ENCODE results near the gene PPP3CB.

Gene PPP3CB

GRCh38 chr10:73485320-73485719 lies 10.5 kb downstream of the PPP3CB start:
- no peak for DNase-seq (ENCODE audit: low read depth in 2 of 2, low spot score in 1 of 2)

GRCh38 chr10:73480158-73480557 lies 15.7 kb downstream of the PPP3CB start:
- no peak for DNase-seq (ENCODE audit: low read depth in 2 of 2, low spot score in 1 of 2)

GRCh38 chr10:73478636-73479035 lies 17.2 kb downstream of the PPP3CB start:
- no peak for DNase-seq (ENCODE audit: low read depth in 2 of 2, low spot score in 1 of 2)

GRCh38 chr10:73471226-73471625 lies 24.6 kb downstream of the PPP3CB start:
- DNase-seq (ENCODE audit: low read depth in 2 of 2, low spot score in 1 of 2), result no peak

- DNase-seq (ENCODE audit: low read depth in 2 of 2, low spot score in 1 of 2), result no peak
Observed at GRCh38 chr10:73469579-73469978, 26.2 kb downstream of the PPP3CB start.

- DNase-seq (ENCODE audit: low read depth in 2 of 2, low spot score in 1 of 2), result no peak
Observed at GRCh38 chr10:73467206-73467605, 28.6 kb downstream of the PPP3CB start.

- DNase-seq (ENCODE audit: low read depth in 2 of 2, low spot score in 1 of 2), result no peak
Observed at GRCh38 chr10:73465978-73466726, 29.7 kb downstream of the PPP3CB start.

GRCh38 chr10:73460897-73461296 lies 34.9 kb downstream of the PPP3CB start:
- DNase-seq (ENCODE audit: low read depth in 2 of 2, low spot score in 1 of 2), result no peak

GRCh38 chr10:73459683-73460314 lies 36.0 kb downstream of the PPP3CB start:
- DNase-seq (ENCODE audit: low read depth in 2 of 2, low spot score in 1 of 2), result no peak

GRCh38 chr10:73456187-73456890 lies 39.5 kb downstream of the PPP3CB start:
- no peak for DNase-seq (ENCODE audit: low read depth in 2 of 2, low spot score in 1 of 2)

GRCh38 chr10:73449113-73449512 lies 46.7 kb downstream of the PPP3CB start:
- DNase-seq (ENCODE audit: low read depth in 2 of 2, low spot score in 1 of 2), result no peak

- no peak for DNase-seq (ENCODE audit: low read depth in 2 of 2, low spot score in 1 of 2)
Observed at GRCh38 chr10:73448384-73448783, 47.4 kb downstream of the PPP3CB start.

- no peak for DNase-seq (ENCODE audit: low read depth in 2 of 2, low spot score in 1 of 2)
Observed at GRCh38 chr10:73446926-73447325, 48.9 kb downstream of the PPP3CB start.

- DNase-seq (ENCODE audit: low read depth in 2 of 2, low spot score in 1 of 2), result no peak
Observed at GRCh38 chr10:73444457-73444856, 51.4 kb downstream of the PPP3CB start.

- no peak for DNase-seq (ENCODE audit: low read depth in 2 of 2, low spot score in 1 of 2)
Observed at GRCh38 chr10:73439605-73440312, 56.1 kb downstream of the PPP3CB start.

- DNase-seq (ENCODE audit: low read depth in 2 of 2, low spot score in 1 of 2), result no peak
Observed at GRCh38 chr10:73439055-73439454, 56.8 kb downstream of the PPP3CB start.

GRCh38 chr10:73433538-73433867 lies 62.3 kb downstream of the PPP3CB start, which contains the start of gene MSS51:
Gene MSS51, minus strand, starts transcription at chr10:73433561. Its CDS starts 5,277 bp downstream, at chr10:73428284.
- no peak for DNase-seq (ENCODE audit: low read depth in 2 of 2, low spot score in 1 of 2)

GRCh38 chr10:73432646-73433537 lies 62.9 kb downstream of the PPP3CB start:
- no peak for DNase-seq (ENCODE audit: low read depth in 2 of 2, low spot score in 1 of 2)

- no peak for DNase-seq (ENCODE audit: low read depth in 2 of 2, low spot score in 1 of 2)
Observed at GRCh38 chr10:73426318-73426717, 69.5 kb downstream of the PPP3CB start.

- DNase-seq (ENCODE audit: low read depth in 2 of 2, low spot score in 1 of 2), result no peak
Observed at GRCh38 chr10:73424478-73424877, 71.3 kb downstream of the PPP3CB start.

- no peak for DNase-seq (ENCODE audit: low read depth in 2 of 2, low spot score in 1 of 2)
Observed at GRCh38 chr10:73423309-73423708, 72.5 kb downstream of the PPP3CB start.

All from stimulated activated CD8-positive, alpha-beta memory T cell treated with anti-CD3 and anti-CD28 coated beads, Interleukin-4, amount 100 ng/mL, for 1 hour (primary cell).